GM21528 (cell line): Measurements from ENCODE around the gene ZCCHC14.

Source experiments
- ATAC-seq: cut with Tn5 transposase; IDR thresholded peaks from one replicate; pipeline ENCODE4 v1.9.1; 2021; ENCODE audit warnings: mild to moderate bottlenecking, moderate library complexity; ENCODE audit not compliant: unreplicated experiment, low FRiP score

ZCCHC14 gene

GRCh38 chr16:87438611-87438985 lies 54.2 kb downstream of the ZCCHC14 start:
- no peak for ATAC-seq

- ATAC-seq = no peak
Measured at GRCh38 chr16:87437911-87438610, 54.8 kb downstream of the ZCCHC14 start.

GRCh38 chr16:87437327-87437726 lies 55.5 kb downstream of the ZCCHC14 start:
- ATAC-seq = no peak

- ATAC-seq = no peak
Measured at GRCh38 chr16:87436225-87437172, 56.3 kb downstream of the ZCCHC14 start.

DNA sequence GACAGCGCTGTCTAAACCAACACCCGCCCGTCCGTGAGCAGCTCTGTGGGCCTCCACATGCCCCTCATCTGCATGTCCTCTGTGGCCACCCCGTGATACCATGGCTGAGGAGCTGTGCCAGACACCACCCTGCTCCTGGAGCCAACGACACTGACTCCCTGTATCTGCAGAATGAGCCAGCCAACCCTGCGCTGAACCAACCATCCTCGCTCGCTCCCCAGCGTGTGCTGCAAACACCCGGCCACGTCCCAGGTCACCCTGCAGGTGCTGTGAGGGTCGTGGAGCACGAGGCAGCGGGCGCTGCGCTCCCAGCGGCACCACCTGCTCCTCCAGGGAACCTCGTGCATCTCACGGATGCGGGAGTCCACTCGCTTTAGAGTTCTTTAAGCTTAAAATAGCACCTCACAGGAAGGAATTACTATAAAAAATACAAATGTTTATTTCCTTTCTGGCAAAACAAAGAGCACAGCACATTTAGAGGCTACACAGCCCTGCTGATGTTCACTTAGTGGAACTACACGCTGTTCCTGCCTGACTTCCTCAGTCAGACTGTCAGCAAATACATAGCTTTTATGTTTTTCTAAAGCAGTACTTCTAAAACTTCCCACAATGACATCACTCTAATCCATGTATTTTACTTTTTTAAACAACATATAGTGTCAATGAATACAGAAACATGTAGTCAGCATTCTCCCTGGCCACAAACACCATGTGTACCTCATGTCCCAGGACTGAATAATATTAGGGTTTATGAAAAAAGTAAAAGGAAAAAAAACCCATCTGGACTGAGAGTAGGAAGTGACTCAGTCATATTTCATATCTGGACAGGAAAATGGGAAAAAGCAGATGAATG lies 57.2 kb downstream of the ZCCHC14 start:
- ATAC-seq = no peak

- ATAC-seq = no peak
Measured at GRCh38 chr16:87434146-87434667, 58.6 kb downstream of the ZCCHC14 start.

DNA sequence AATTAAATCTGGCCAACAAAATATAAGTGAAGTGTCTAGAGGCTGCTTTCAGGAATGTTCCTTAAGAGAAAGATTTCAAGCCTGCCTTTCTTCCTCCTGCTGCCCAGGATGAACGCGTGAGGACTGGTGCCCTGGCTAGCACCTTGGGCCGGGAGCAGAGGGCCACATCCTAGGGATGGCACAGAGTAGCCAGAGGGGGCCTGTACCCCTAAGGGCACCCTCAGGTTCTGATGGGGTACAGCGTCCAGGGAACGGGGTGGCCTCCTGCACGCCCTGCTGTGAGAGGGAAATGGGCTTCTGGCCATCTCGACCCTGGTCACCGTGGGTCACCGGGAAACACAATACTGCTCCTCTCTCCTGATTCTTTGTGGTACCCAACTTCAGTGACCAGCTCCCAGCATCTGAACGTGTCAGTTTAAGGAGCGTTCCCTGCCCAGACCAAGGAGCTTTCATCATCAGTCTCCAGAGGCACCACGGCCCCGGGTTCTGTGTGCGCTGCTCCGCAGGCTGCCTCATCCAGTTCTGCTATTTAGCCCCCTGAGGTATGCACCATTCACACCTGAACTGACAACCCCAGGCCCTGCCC lies 60.4 kb downstream of the ZCCHC14 start:
- no peak for ATAC-seq

DNA sequence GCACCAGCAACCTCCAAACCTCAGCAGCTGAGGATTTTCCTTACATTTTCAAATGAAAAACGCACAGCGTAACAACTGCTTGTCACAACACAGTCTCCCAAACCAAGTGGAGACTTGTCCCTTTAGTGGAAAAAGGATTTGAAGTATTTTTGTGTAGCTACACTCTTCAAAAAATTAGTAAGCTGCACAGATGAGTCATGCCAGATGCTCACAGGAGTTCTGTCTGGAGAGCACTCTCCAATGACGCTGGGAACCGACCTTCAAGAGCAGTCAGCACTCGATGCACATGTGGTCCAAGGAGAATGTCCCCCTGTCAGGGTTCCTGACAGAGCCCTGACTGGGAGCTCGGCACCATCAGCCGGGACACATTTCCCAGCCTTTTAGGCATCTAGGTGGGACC lies 60.9 kb downstream of the ZCCHC14 start:
- ATAC-seq = no peak

GRCh38 chr16:87426423-87427215 lies 66.2 kb downstream of the ZCCHC14 start:
- ATAC-seq = no peak

DNA sequence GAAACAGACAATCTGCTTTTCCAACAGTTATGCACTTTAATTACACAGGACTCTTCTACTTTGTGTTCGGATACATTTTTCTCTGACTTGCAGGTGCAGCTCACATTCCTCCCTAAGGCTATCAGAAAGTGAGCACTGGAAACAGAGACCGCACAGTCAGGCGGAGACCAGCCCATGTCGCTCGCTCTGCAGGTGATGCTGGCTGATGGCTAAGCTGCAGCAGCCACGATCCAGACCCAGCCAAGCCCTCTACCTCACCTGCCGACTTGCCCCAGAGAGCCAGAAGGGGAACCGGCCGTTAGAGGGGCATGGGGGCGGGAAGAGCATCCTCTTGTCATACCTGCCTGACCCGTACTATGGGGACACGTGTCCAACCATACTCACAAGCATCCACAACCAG lies 66.9 kb downstream of the ZCCHC14 start:
- ATAC-seq = no peak

DNA sequence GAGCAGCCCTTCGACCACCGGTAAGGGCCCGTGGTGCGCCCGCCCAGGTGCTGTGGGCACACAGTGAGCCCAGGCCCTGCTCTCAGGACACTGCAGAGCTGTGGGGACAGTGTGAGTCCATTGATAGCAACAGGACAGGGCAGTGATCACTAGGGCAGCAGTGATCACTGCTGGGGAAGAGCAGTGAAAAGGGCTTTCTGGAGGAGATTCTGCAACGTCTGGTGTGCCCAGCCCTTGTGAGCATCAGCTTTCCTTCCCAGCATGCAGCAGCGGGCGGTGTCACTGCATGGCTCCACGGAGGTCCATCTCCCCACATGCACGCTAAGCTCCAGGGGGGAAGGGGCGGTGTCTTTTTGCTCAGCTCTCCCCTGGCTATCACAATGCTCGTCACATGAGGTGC lies 68.6 kb downstream of the ZCCHC14 start:
- ATAC-seq = no peak

GRCh38 chr16:87423429-87423828 lies 69.4 kb downstream of the ZCCHC14 start:
- ATAC-seq = no peak

GRCh38 chr16:87422106-87422505 lies 70.7 kb downstream of the ZCCHC14 start:
- ATAC-seq = no peak

DNA sequence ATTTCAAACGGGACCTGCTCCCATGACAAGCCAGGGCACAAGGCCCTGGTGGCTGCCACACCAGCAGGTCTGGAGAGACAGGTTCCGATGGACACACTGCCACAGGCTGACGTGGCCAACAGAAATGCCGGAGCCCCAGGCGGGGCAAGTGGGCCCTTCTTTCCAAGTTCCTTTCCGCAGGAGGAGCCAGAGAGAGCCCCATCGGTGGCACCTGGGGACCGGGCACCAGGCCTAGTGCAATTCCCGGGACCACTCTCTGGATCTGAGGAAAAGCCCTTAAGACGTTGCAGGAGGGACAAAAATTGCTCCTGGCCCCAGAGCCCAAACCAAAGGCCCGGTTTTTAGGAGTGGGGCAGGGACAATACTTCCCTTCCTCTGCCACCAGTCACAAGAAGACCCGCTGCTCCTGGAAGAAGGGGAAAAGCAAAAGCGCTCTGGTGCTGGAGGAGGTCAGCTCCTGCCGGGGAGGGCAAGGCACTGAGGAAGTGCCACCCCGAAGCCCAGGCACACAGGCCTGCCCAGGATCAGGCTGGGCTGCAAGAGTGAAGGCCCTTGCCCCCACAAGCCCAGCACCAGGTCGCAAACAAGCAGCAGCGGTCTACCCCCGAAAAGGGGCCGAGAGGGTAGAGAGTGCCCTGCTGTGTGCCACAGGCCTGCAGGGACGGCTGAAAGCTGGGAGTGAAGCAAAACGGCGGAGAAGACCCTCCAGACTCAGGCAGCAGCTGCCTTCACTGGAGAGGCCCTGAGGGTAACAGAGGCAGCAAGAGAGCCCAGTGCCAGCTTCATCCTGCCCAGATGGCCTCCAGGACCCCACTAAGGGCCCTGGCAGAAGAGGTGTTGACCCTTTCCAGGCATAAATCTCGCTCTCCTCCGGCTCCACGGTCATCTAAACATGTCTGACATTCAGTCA lies 71.6 kb downstream of the ZCCHC14 start:
- ATAC-seq = no peak

GRCh38 chr16:87420026-87421002 lies 72.5 kb downstream of the ZCCHC14 start:
- no peak for ATAC-seq

- no peak for ATAC-seq
Measured at GRCh38 chr16:87418644-87419043, 74.2 kb downstream of the ZCCHC14 start.

DNA sequence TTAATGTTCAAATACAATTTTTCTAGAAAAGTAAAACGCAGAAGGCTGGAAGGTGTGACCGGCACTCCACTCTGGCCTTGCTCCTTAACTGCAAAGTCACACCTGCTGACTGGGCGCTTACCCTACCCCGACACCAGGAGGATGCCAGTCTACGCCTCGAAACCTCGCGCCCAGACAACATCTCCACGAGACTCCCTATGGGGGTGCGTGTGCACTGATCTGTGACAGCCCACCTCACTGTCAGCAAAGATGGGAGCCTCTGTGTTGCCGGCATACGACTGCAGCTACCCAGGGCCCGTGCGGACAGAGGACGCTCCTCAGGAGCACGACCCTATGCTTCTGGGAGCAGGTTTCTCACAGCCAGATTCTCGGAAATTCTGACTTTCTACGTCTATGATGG lies 74.6 kb downstream of the ZCCHC14 start:
- ATAC-seq = no peak
